Cardiac muscle cell (in vitro differentiated cells and primary cell): ENCODE results near the gene PADI1. TPM values are rescaled to one million over a fixed set of nuclear protein-coding genes. Genes with fewer than 3 reads are reported as not detected.

Experiments
- DNase-seq, 2 donors: peaks; one replicate each; pipeline versions ENCODE4 v3.0.0 to v3.0.0-alpha.2; 2010 to 2017; ENCODE audit warnings: low read depth in 1 of 2, low spot score in 1 of 2
- H3K27ac ChIP-seq: fragments of 200-600 bp; sonication (generic); 2 replicates; pipeline ENCODE4 v1.5.1; 2016
- H3K27me3 ChIP-seq: fragments of 200-600 bp; sonication (generic); 2 replicates; pipeline ENCODE4 v1.6.0; 2016; ENCODE audit warnings: control low read depth
- H3K36me3 ChIP-seq: fragments of 200-600 bp; sonication (generic); 2 replicates; pipeline ENCODE4 v1.5.1; 2016; ENCODE audit warnings: control low read depth
- H3K4me1 ChIP-seq: fragments of 200-600 bp; sonication (generic); 2 replicates; pipeline ENCODE4 v1.8.1; 2017; ENCODE audit warnings: low read depth, mild to moderate bottlenecking, mixed run types
- H3K4me3 ChIP-seq: fragments of 200-600 bp; sonication (generic); 2 replicates; pipeline ENCODE4 v1.5.1; 2016; ENCODE audit warnings: mild to moderate bottlenecking
- H3K9me3 ChIP-seq: fragments of 200-600 bp; sonication (generic); 2 replicates; pipeline ENCODE4 v1.5.1; 2017; ENCODE audit warnings: low read depth, mild to moderate bottlenecking, control low read depth
- CTCF ChIP-seq: IDR thresholded peaks from 2 replicates; pipeline ENCODE4 v1.5.1; 2012; ENCODE audit warnings: low read depth, mild to moderate bottlenecking, low read length
- polyA plus RNA-seq: library from polyadenylated mRNA; unstranded; fragments of >200 nt; fragmentation: Nextera tagmentation; extraction: Ambion mirVana; gene quantifications from 2 replicates; pipeline ENCODE4 v1.2.1, GENCODE V29; 2016
- total RNA-seq: library from RNA; depleted of rRNA; stranded (reverse); fragments of >200 nt; gene quantifications from 2 replicates; pipeline ENCODE4 v1.2.3, GENCODE V29; 2016

Gene PADI1
- total and polyA plus RNA-seq, 2 experiments from 2014 or later, result 1.3 to 6.7 TPM

- no peak overlapping the region for H3K4me3 ChIP-seq
- DNase-seq, result peak in 1 of 2 donors; percentile 88
Observed at GRCh38 chr1:17287130-17287776, 82.3 kb downstream of the PADI1 start.

GRCh38 chr1:17289721-17290120 lies 84.8 kb downstream of the PADI1 start:
- Histone ChIP-seq H3K27ac (no peak overlapping the region), H3K27me3 (no peaks in the 10 kb centered on the region), H3K4me1 (no peaks in the 10 kb centered on the region), H3K36me3 (no peaks in the 10 kb centered on the region), H3K9me3 (no peaks in the 10 kb centered on the region), H3K4me3 (no peak overlapping the region)
- TF ChIP-seq CTCF, result no peak
- DNase-seq, result peak in 1 of 2 donors; percentile 25

More at GRCh38 chr1:17287130-17287776, 82.3 kb downstream of the PADI1 start:
- no peak for TF ChIP-seq CTCF
- Histone ChIP-seq H3K36me3 (no peaks in the 10 kb centered on the region), H3K9me3 (no peaks in the 10 kb centered on the region), H3K27ac (no peak overlapping the region), H3K4me1 (no peaks in the 10 kb centered on the region), H3K27me3 (peaks cover 3% of the 10 kb centered on the region)

- Histone ChIP-seq H3K36me3 (no peaks in the 10 kb centered on the region), H3K27ac (no peak overlapping the region), H3K9me3 (no peaks in the 10 kb centered on the region), H3K4me3 (no peak overlapping the region), H3K4me1 (no peaks in the 10 kb centered on the region), H3K27me3 (no peaks in the 10 kb centered on the region)
- TF ChIP-seq CTCF, result no peak
- no peak for DNase-seq
Observed at GRCh38 chr1:17290553-17290952, 85.6 kb downstream of the PADI1 start.

- TF ChIP-seq CTCF, result no peak
- H3K4me1 ChIP-seq, result no peaks in the 10 kb centered on the region
- no peaks in the 10 kb centered on the region for H3K36me3 ChIP-seq
Observed at GRCh38 chr1:17292299-17293160, 87.6 kb downstream of the PADI1 start.

GRCh38 chr1:17293681-17294425 lies 88.9 kb downstream of the PADI1 start:
- no peak overlapping the region for H3K4me3 ChIP-seq
- no peak for TF ChIP-seq CTCF
- no peaks in the 10 kb centered on the region for H3K4me1 ChIP-seq
- no peaks in the 10 kb centered on the region for H3K27me3 ChIP-seq
- no peaks in the 10 kb centered on the region for H3K36me3 ChIP-seq
- no peaks in the 10 kb centered on the region for H3K9me3 ChIP-seq
- H3K27ac ChIP-seq, result no peak overlapping the region
- DNase-seq, result no peak

More at GRCh38 chr1:17292299-17293160, 87.6 kb downstream of the PADI1 start:
- H3K27ac ChIP-seq, result no peak overlapping the region
- DNase-seq, result no peak
- no peaks in the 10 kb centered on the region for H3K27me3 ChIP-seq
- H3K9me3 ChIP-seq, result no peaks in the 10 kb centered on the region
- H3K4me3 ChIP-seq, result no peak overlapping the region
